ENCODE results near the gene MRPL47. TPM values are rescaled to one million over a fixed set of nuclear protein-coding genes. Genes with fewer than 3 reads are reported as not detected.

Gene MRPL47
- total RNA-seq = 44.5 and 48.4 TPM in 2 replicates

GRCh38 chr3:179604321-179605078, at the start of gene MRPL47, which contains the start of gene NDUFB5:
Gene MRPL47, minus strand, starts transcription at chr3:179604638. Its CDS starts 14 bp downstream, at chr3:179604624.
Gene NDUFB5, plus strand, starts transcription at chr3:179604794. Its CDS starts 22 bp downstream, at chr3:179604816.

GRCh38 chr3:179652447-179653095, 48.1 kb upstream of the MRPL47 start, which contains the start of gene USP13:
Gene USP13, plus strand, starts transcription at chr3:179653040. Its CDS starts 186 bp downstream, at chr3:179653226.

GRCh38 chr3:179562591-179563270, 41.7 kb downstream of the MRPL47 start, which contains the start of gene ACTL6A:
Gene ACTL6A, plus strand, starts transcription at chr3:179562926. Its CDS starts 167 bp downstream, at chr3:179563093.

Other genes with a start within 250 kb of the MRPL47 start
- gene GNB4, start 153.2 kb downstream of the MRPL47 start, total RNA-seq = 93.9 and 95.4 TPM in 2 replicates
- 75.0 and 160 TPM in 2 replicates for gene ACTL6A, start 41.7 kb downstream of the MRPL47 start, total RNA-seq
- 126 and 133 TPM in 2 replicates for gene NDUFB5, start 156 bp upstream of the MRPL47 start, total RNA-seq
- 7.1 and 7.8 TPM in 2 replicates for gene USP13, start 48.4 kb upstream of the MRPL47 start, total RNA-seq

Data from epithelial cell of umbilical artery (primary cell).